SH-SY5Y (cell line): ENCODE results near the gene GOLGA6D.

ENCODE experiments used
- GATA2 ChIP-seq: IDR thresholded peaks from 2 replicates; pipeline ENCODE4 v1.6.1; 2011; ENCODE audit warnings: mild to moderate bottlenecking, low read depth, low read length
- GATA3 ChIP-seq: IDR thresholded peaks from 2 replicates; pipeline ENCODE4 v1.6.1; 2011; ENCODE audit warnings: low read depth, mild to moderate bottlenecking, low read length, moderate library complexity

DNA sequence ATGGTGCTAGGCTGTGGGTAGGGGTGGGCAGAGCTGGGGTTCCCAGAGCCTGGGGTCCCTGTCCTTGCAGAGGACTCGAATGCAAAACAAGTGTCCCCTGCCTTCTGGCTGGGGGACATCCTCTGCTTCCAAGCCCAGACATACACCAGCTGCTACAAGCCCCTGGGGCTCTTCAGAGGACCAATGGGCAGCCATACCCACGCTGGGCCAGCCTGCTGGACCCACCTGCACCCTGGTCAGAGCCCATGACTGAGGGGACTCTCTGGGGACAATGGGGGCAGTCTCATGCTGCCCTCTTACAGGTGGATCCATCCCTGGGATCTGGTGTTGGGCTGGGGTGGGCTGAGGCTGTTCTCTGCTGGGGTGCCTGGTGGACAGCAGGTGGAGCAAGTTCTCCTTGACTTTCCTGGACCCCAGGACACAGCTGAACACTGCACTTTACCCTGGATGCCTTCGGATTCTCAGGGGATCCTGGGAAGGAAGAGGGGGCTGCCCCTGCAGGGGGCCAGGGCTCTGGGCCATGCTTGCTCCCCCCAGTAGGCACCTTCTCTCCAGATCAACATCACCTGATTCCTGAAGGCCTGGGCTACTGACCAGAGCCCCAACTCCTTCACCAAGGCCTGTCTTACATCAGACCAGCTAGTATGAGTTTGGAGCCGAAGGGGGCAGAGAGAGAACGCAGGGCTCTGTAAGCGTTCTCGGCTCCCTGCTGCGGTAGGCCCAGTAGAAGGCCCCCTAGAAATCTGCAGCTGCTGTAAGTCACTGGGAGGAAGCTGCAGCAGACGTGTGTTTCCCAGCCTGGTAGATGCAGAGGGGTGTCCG, 46.1 kb downstream of the GOLGA6D start:
- TF ChIP-seq GATA3 = no peak
- no peak for TF ChIP-seq GATA2
